ENCODE measurements around the gene SH3GL3.

- no peak for TF ChIP-seq TAF1 (IDR thresholded peaks at IDR 0.05; ENCODE audit: borderline replicate concordance, insufficient read depth, low read length)
- TF ChIP-seq SIN3A (IDR thresholded peaks at IDR 0.05; ENCODE audit: borderline replicate concordance, insufficient read depth, low read length), result no peak
Measured at GRCh38 chr15:83422541-83422940, 24.6 kb upstream of the SH3GL3 start.

Measured in PFSK-1 (cell line).